ENCODE results near the gene PRRG2. TPM values are rescaled to one million over a fixed set of nuclear protein-coding genes. Genes with fewer than 3 reads are reported as not detected.

PRRG2 gene
- polyA plus RNA-seq, 1 of the 3 experiments (the other 2 are of a cell fraction), result 0.44 TPM

- TF ChIP-seq IRF3 (IDR thresholded peaks at IDR 0.05; ENCODE audit: low read depth, low read length) (no peak), JUND (IDR thresholded peaks at IDR 0.05) (no peak), FOXJ3 (CRISPR knock-in tag; IDR thresholded peaks at IDR 0.05) (no peak), SMC3 (IDR thresholded peaks at IDR 0.05; ENCODE audit: low read depth, low read length) (no peak), EZH2phosphoT487 (IDR thresholded peaks at IDR 0.05; ENCODE audit: borderline replicate concordance, low read depth) (no peak), NRF1 (IDR thresholded peaks at IDR 0.05; ENCODE audit: low read depth, low read length) (no peak), FOXM1 (IDR thresholded peaks at IDR 0.05; ENCODE audit: low read depth) (no peak), TCF12 (IDR thresholded peaks at IDR 0.05) (no peak), RCOR1 (IDR thresholded peaks at IDR 0.05; ENCODE audit: low read length) (no peak)
- TF ChIP-seq, protein P1, sequence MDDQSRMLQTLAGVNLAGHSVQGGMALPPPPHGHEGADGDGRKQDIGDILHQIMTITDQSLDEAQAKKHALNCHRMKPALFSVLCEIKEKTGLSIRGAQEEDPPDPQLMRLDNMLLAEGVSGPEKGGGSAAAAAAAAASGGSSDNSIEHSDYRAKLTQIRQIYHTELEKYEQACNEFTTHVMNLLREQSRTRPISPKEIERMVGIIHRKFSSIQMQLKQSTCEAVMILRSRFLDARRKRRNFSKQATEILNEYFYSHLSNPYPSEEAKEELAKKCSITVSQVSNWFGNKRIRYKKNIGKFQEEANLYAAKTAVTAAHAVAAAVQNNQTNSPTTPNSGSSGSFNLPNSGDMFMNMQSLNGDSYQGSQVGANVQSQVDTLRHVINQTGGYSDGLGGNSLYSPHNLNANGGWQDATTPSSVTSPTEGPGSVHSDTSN (IDR thresholded peaks at IDR 0.05), result no peak
- no peaks in the 10 kb centered on the region for H3K27me3 ChIP-seq (ENCODE audit: insufficient read depth)
- 93% methylated on average over 6 of the region's 7 CpGs for WGBS (ENCODE audit: low lambda C conversion rate)
- no peak overlapping the region for H3K9ac ChIP-seq
- peaks cover 7 to 12% of the 10 kb centered on the region in 2 experiments; a peak in 2 of 4 replicates for H3K4me1 ChIP-seq (ENCODE audit: control insufficient read depth in 1 of 2, insufficient read depth in 2 of 2, low read depth in 1 of 2, low read length in 1 of 2)
- H3K4me2 ChIP-seq, result no peak overlapping the region
- no peak overlapping the region for H2AFZ ChIP-seq (ENCODE audit: low read depth)
- no peak overlapping the region; a peak in 1 of 4 replicates for H3K27ac ChIP-seq (ENCODE audit: low read depth in 2 of 2, low read length in 1 of 2)
- H3K36me3 ChIP-seq (replicated peaks in 1 of 2; ENCODE audit: control insufficient read depth in 1 of 2, insufficient read depth in 2 of 2, low read length in 1 of 2), result peaks cover 6 to 13% of the 10 kb centered on the region in 2 experiments
- POLR2A ChIA-PET, result no interaction called here
- no peak overlapping the region for H3K4me3 ChIP-seq (ENCODE audit: low read depth in 2 of 2, low read length in 1 of 2)
- peaks cover 96% of the 10 kb centered on the region for H3K79me2 ChIP-seq (ENCODE audit: insufficient read depth)
- H3K9me2 ChIP-seq, result no peaks in the 10 kb centered on the region
- CTCF ChIA-PET, result interaction anchor here (1.1 to 4.6 kb wide), 6 partner anchors 10 to 95 kb away, joined by 3 to 79 read pairs (median 4); no protein-coding TSS in a partner anchor
- DNase-seq, result no peak
- peaks cover 19% of the 10 kb centered on the region for H4K20me1 ChIP-seq (ENCODE audit: insufficient read depth)
- peaks cover 19% of the 10 kb centered on the region for H3F3A ChIP-seq (replicated peaks; ENCODE audit: insufficient read depth)
- H3K9me3 ChIP-seq, result no peaks in the 10 kb centered on the region
These were observed 8.1 kb upstream of the PRRG2 start for GRCh38 chr19:49573009-49573408.

DNA sequence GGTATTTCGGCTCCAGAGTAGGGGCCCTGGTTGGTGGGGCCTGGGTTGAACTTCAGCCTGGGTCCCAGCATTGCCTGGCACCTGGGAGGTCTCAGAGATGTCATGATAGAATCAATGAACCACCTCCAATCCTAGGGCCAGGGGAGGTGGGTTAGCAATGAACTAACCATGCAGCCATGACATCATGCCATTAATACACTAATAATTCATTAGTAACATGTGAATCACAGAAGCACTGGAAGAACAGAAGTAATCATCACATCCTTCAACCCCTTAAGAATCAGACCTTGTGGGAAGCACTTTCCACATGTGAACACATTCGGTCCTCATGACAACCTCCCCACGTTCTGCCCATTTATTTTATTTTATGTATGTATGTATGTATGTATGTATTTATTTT is 7.7 kb upstream of the PRRG2 start:
- Histone ChIP-seq H3K9ac (no peak overlapping the region), H3K27ac (ENCODE audit: low read depth in 2 of 2, low read length in 1 of 2) (no peak overlapping the region; a peak in 1 of 4 replicates), H3K4me2 (no peak overlapping the region), H2AFZ (ENCODE audit: low read depth) (no peak overlapping the region), H3K79me2 (ENCODE audit: insufficient read depth) (peaks cover 96% of the 10 kb centered on the region), H3K9me2 (no peaks in the 10 kb centered on the region), H3K4me3 (ENCODE audit: low read depth in 2 of 2, low read length in 1 of 2) (no peak overlapping the region), H3K9me3 (no peaks in the 10 kb centered on the region), H3K27me3 (ENCODE audit: insufficient read depth) (no peaks in the 10 kb centered on the region), H3F3A (replicated peaks; ENCODE audit: insufficient read depth) (peaks cover 19% of the 10 kb centered on the region), H3K36me3 (replicated peaks in 1 of 2; ENCODE audit: control insufficient read depth in 1 of 2, insufficient read depth in 2 of 2, low read length in 1 of 2) (peaks cover 6 to 13% of the 10 kb centered on the region in 2 experiments), H4K20me1 (ENCODE audit: insufficient read depth) (peaks cover 15% of the 10 kb centered on the region), H3K4me1 (ENCODE audit: control insufficient read depth in 1 of 2, insufficient read depth in 2 of 2, low read depth in 1 of 2, low read length in 1 of 2) (peaks cover 7 to 12% of the 10 kb centered on the region in 2 experiments; a peak in 2 of 4 replicates)
- ChIA-PET POLR2A (no interaction called here), CTCF (interaction anchor here (0.6 to 2.1 kb wide), 6 partner anchors 11 to 108 kb away, joined by 3 to 6 read pairs (median 3); no protein-coding TSS in a partner anchor)
- DNase-seq, result no peak
- WGBS (ENCODE audit: low lambda C conversion rate), result 92% methylated on average over 3 of the region's 3 CpGs
- TF ChIP-seq, protein P2, sequence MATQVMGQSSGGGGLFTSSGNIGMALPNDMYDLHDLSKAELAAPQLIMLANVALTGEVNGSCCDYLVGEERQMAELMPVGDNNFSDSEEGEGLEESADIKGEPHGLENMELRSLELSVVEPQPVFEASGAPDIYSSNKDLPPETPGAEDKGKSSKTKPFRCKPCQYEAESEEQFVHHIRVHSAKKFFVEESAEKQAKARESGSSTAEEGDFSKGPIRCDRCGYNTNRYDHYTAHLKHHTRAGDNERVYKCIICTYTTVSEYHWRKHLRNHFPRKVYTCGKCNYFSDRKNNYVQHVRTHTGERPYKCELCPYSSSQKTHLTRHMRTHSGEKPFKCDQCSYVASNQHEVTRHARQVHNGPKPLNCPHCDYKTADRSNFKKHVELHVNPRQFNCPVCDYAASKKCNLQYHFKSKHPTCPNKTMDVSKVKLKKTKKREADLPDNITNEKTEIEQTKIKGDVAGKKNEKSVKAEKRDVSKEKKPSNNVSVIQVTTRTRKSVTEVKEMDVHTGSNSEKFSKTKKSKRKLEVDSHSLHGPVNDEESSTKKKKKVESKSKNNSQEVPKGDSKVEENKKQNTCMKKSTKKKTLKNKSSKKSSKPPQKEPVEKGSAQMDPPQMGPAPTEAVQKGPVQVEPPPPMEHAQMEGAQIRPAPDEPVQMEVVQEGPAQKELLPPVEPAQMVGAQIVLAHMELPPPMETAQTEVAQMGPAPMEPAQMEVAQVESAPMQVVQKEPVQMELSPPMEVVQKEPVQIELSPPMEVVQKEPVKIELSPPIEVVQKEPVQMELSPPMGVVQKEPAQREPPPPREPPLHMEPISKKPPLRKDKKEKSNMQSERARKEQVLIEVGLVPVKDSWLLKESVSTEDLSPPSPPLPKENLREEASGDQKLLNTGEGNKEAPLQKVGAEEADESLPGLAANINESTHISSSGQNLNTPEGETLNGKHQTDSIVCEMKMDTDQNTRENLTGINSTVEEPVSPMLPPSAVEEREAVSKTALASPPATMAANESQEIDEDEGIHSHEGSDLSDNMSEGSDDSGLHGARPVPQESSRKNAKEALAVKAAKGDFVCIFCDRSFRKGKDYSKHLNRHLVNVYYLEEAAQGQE (IDR thresholded peaks at IDR 0.05; ENCODE audit: low read depth, low read length), result no peak
- no peak for TF ChIP-seq RFX5 (IDR thresholded peaks at IDR 0.05; ENCODE audit: low read length)
- no peak for TF ChIP-seq ZBTB33 (IDR thresholded peaks at IDR 0.05; ENCODE audit: borderline replicate concordance, low read depth)
- no peak for TF ChIP-seq GATA2 (CRISPR knock-in tag; IDR thresholded peaks at IDR 0.05)
- TF ChIP-seq RCOR1 (IDR thresholded peaks at IDR 0.05; ENCODE audit: low read length), result no peak
- TF ChIP-seq MEF2A (IDR thresholded peaks at IDR 0.05; ENCODE audit: borderline replicate concordance, low read depth), result no peak
- TF ChIP-seq MAX (IDR thresholded peaks at IDR 0.05; ENCODE audit: low read depth), result no peak
- no peak for TF ChIP-seq MXI1 (IDR thresholded peaks at IDR 0.05; ENCODE audit: low read depth, low read length)

All from SK-N-SH (cell line).